HepG2 (cell line): ENCODE results near the gene TRIP6. TPM values are rescaled to one million over a fixed set of nuclear protein-coding genes. Genes with fewer than 3 reads are reported as not detected.

ENCODE experiments used
- ARHGAP35 ChIP-seq: sonication (generic); formaldehyde crosslinking; IDR thresholded peaks from 2 replicates; pipeline ENCODE4 v1.9.0; 2022; ENCODE audit warnings: mild to moderate bottlenecking, inconsistent platforms, moderate library complexity, missing genetic modification reagents, borderline replicate concordance
- ARID4A ChIP-seq: sonication (generic); formaldehyde crosslinking; IDR thresholded peaks from 2 replicates; pipeline ENCODE4 v1.5.0; 2020; ENCODE audit warnings: mild to moderate bottlenecking, missing genetic modification reagents, borderline replicate concordance
- ESRRA ChIP-seq: sonication (generic); formaldehyde crosslinking; IDR thresholded peaks from 2 replicates; pipeline ENCODE4 v1.5.1; 2020; ENCODE audit warnings: mild to moderate bottlenecking, low read depth, missing genetic modification reagents
- GABPB1 ChIP-seq: IDR thresholded peaks from 2 replicates; pipeline ENCODE4 v1.6.1; 2016; ENCODE audit warnings: mild to moderate bottlenecking, missing genetic modification reagents, moderate library complexity, missing compliant biosample characterization
- MAFG ChIP-seq: sonication (generic); formaldehyde crosslinking; IDR thresholded peaks from 2 replicates; pipeline ENCODE4 v1.5.1; 2020; ENCODE audit warnings: mild to moderate bottlenecking, missing genetic modification reagents
- MTA1 ChIP-seq: sonication (generic); formaldehyde crosslinking; IDR thresholded peaks from 2 replicates; pipeline ENCODE4 v1.4.0; 2020; ENCODE audit warnings: missing genetic modification reagents, mild to moderate bottlenecking, borderline replicate concordance
- SKI ChIP-seq: fragments of 450-650 bp; IDR thresholded peaks from one replicate; pipeline ENCODE4 v1.6.1; 2018; ENCODE audit warnings: mild to moderate bottlenecking; ENCODE audit not compliant: partially characterized antibody
- STAT6 ChIP-seq: sonication (generic); formaldehyde crosslinking; IDR thresholded peaks from 2 replicates; pipeline ENCODE4 v1.4.0; 2020; ENCODE audit warnings: missing genetic modification reagents, mild to moderate bottlenecking, borderline replicate concordance
- ZNF20 ChIP-seq: sonication (generic); formaldehyde crosslinking; IDR thresholded peaks from 2 replicates; pipeline ENCODE4 v1.4.0; 2020; ENCODE audit warnings: mild to moderate bottlenecking, moderate library complexity, missing genetic modification reagents
- ZNF230 ChIP-seq: sonication (generic); formaldehyde crosslinking; IDR thresholded peaks from 2 replicates; pipeline ENCODE4 v1.4.0; 2020; ENCODE audit warnings: mild to moderate bottlenecking, missing genetic modification reagents
- ZNF276 ChIP-seq: sonication (generic); formaldehyde crosslinking; IDR thresholded peaks from 2 replicates; pipeline ENCODE4 v1.4.0; 2020; ENCODE audit warnings: mild to moderate bottlenecking, low read depth, missing genetic modification reagents
- ZNF451 ChIP-seq: sonication (generic); formaldehyde crosslinking; IDR thresholded peaks from 2 replicates; pipeline ENCODE4 v1.5.0; 2020; ENCODE audit warnings: mild to moderate bottlenecking, missing genetic modification reagents
- ZNF609 ChIP-seq: sonication (generic); formaldehyde crosslinking; IDR thresholded peaks from 2 replicates; pipeline ENCODE4 v1.4.0; 2020; ENCODE audit warnings: mild to moderate bottlenecking, missing genetic modification reagents, borderline replicate concordance
- polyA plus RNA-seq, 8 experiments: library from polyadenylated mRNA; depleted of rRNA in 3 of 8; stranded (reverse) in 7 of 8; unstranded in 1 of 8; fragments of >200 nt; fragmentation: Illumina TruSeq in 4 of 8; extraction: Trizol in 4 of 8; gene quantifications; 2 replicates each; pipeline versions ENCODE4 v1.2.1 to v1.2.3, GENCODE V29; 2011 to 2016; ENCODE audit warnings: low read depth in 4 of 8, missing spikeins in 1 of 8, mixed read lengths in 1 of 8; ENCODE audit not compliant: insufficient read depth in 1 of 8
- total RNA-seq, 5 experiments: library from RNA; depleted of rRNA; stranded (reverse); fragments of >200 nt; fragmentation: Illumina TruSeq; extraction: Trizol; gene quantifications; 2 replicates each; pipeline ENCODE4 v1.2.3, GENCODE V29; 2016; ENCODE audit warnings: low read depth in 1 of 5

The TRIP6 gene
- total and polyA plus RNA-seq, 2 of the 13 experiments (the other 11 are each of a cell fraction or from before 2014, with no cell fraction given) = 0.34 to 0.38 TPM

GRCh38 chr7:100895956-100896731 is 29.0 kb downstream of the TRIP6 start (continued):
- TF ChIP-seq STAT6 (CRISPR knock-in tag) (no peak), MAFG (CRISPR knock-in tag) (no peak), ZNF609 (CRISPR knock-in tag) (0 out of 2 replicates have a peak, but pooled peaks have one; percentile 23), ARHGAP35 (no peak), ZNF230 (CRISPR knock-in tag) (0 out of 2 replicates have a peak, but pooled peaks have one; percentile 60), ZNF20 (CRISPR knock-in tag) (no peak), SKI (peak; percentile 59), GABPB1 (CRISPR knock-in tag) (0 out of 2 replicates have a peak, but pooled peaks have one; percentile 38), ZNF276 (no peak), ZNF451 (CRISPR knock-in tag) (no peak), MTA1 (CRISPR knock-in tag) (peak; percentile 92), ARID4A (CRISPR knock-in tag) (no peak; the same call in 1 of the 2 replicates), ESRRA (CRISPR knock-in tag) (0 out of 2 replicates have a peak, but pooled peaks have one; percentile 5)
